SKM-1 treated with dmso at 0.1 percent for 144 hours (cell line): Measurements from ENCODE around the gene HIVEP2.

Source experiments
- DNase-seq: peaks from one replicate; lab custom pipeline; 2025; ENCODE audit not compliant: unreplicated experiment; lab: John Stamatoyannopoulos, UW

Gene HIVEP2

GRCh38 chr6:142867988-142868812 is 76.8 kb downstream of the HIVEP2 start:
- peak; percentile 79 for DNase-seq

GRCh38 chr6:142867355-142867801 is 77.6 kb downstream of the HIVEP2 start:
- no peak for DNase-seq

DNA sequence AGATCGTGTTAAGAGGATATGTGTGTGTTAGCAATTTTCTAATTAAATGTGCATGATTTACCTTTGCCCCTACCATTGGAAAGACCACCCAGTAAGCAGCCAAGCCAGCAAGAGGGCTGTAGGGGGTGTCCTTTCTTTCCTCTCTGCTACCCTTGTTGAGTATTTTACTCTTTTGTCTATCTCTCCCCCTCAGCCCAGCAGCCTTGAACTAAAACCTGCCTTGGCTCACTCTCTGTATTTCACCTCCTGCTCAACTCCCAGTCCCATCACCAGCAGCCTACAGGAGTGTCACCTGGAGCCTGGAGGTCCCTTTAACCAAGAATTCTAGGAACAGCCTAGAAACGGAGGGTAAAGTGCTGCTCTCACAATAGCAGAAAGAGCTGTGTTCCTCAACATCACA is 81.0 kb downstream of the HIVEP2 start:
- DNase-seq = no peak

DNA sequence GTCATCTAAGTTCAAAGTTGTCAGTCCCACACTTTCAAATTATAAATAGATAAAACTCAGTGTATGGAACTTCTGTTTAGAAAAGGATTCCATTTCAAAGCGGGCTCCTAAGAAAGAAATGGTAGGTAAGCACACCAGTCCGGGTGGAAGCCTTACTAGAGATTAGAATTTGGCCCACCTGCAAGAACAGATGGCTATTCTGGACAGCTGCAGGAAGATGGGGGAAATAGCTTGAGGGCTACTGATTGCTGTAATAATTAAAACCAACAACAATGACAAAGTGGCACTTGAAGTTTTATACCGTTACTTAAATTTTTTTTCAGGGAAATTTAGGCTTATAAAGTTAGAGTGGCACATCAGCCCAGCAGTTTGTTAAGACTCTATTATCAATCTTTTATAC is 83.3 kb downstream of the HIVEP2 start:
- no peak for DNase-seq

GRCh38 chr6:142860498-142860897 is 84.5 kb downstream of the HIVEP2 start:
- DNase-seq = no peak

- DNase-seq = no peak
Observed at GRCh38 chr6:142857796-142858555, 87.0 kb downstream of the HIVEP2 start.

- no peak for DNase-seq
Observed at GRCh38 chr6:142857233-142857761, 87.7 kb downstream of the HIVEP2 start.

GRCh38 chr6:142856624-142857232 is 88.2 kb downstream of the HIVEP2 start:
- DNase-seq = no peak

DNA sequence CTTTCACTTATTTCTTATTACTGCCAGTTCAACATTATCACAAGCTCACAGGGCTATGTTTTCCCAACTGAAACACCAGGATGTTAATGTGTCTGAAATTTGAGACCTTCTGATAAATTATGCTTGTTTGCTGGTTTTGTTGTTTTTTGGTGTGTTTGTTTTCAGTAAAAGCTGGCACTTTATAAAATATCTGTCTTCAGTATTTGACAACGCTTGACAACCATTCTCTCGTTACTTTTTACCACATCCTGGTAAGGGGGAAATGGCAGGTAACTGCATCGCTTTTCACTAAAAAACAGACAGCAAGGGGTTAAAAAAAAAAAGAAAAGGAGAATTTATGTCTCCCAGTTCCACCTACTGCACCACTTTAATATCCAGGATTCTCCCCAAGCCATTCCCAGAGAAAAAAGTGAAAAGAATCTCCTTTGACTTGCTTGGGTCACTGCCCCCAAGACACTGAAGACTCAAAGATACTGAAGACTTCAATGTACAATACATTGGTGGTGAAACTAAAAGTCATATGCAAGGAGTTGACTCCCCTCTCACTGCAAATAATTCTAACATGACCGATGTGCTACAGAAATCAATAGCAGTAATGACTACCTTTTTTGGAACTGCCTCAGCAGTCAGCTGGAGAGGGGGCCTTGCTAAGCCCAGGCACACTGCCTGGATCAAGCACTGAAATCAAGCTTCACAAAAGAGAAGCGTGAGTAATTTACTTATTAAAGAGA is 88.9 kb downstream of the HIVEP2 start:
- no peak for DNase-seq

DNA sequence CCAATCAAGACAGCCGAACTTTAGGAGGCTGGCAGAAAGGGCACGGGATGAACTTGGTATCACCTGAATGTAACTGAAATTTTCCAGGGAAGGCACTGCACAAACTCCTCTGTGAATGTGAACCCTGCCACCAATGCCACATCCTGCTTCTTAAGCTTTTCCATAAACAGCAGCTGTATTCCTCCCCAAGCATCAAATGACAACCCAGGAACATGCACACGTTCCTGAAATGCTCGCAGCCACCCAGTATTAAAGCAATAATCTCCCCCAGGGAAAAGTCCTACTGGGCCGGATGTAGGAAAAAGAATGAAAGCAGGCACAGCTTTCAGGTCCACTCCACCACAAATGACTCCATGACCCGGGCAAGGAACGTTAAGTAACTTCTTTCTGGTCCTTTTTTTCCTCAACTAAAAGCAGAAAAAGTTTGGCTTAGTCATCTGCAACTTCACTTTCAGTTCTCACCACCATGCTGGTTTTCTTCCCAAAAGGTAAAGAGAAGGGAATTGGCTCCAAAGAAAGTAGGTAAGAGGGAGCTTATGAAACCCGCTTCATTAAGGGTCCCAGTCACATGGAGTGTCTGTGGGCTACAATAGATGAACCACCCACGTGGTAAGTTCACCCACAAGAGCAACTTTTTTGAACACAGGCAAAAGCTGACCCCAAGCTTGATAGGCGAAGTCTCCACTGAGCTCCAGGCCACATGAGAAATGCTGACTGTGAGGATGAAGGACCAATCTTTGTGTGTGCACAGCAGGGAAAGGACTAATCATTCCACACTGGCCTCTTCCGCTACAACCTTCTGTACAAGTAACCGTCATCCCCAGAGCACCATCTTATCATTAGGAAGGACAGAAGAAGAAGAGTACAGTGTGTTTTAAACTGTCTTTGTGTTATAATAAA is 90.1 kb downstream of the HIVEP2 start:
- no peak for DNase-seq

DNA sequence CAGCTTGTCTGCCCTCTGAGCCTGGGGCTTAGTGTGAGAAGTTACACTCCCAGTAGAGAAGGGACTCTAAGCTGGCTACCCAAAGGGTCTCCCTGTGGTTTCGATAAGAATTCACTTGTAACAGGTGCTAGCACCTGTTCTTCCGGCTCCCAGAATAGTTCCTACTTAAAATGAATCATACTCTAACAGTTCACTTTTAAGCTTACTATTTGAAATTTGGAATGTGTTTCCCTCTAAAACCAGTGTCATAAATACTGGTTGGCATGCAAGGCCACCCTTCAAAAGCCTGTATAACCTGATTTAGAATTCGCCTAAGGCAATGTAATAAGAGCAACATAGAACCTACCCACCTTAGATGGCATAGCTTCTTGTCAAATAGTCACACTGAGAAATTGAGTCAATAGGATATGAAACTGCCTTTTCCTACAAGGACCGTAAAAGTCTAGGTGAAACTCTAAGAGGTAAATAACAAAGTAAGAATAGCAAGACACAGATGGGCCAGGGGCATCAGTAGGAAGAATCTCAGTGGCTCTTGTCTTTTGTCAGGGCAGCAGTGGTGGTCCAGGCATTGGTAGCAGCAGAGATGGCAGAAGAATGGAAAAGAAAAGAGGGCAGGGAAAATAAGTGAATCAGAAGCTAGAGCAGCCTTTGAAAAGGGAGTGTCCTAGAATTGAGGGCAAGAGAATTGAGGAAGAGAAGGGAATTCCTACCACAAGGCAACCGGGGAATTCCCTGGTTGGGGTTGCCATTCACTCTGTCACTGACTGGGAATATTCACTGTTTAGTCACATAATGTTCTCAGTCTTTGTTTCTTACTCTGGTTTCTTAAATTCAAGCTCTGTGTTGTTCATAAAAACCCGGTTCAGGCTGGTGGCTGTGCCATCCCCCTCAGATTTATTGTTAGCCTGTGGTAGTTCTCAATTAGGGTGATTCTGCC is 91.5 kb downstream of the HIVEP2 start:
- no peak for DNase-seq

DNA sequence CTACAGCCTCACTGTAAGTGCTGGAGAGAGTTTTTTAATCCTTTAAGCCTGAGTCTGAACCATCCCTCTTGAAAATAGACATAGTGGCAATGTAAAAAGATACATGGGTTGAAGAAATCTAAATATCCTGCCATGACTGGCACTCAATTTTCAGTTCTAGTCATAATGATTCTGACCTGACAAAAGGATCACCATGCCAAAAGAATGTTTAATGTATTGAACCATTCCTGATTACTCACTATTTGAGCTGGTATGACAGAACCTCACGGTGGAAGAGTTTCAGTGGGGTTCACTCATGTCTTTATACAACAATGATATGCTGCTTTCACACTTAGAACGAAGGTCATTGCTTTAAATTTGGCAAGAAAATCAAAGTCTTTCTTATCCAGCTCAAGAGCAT is 93.4 kb downstream of the HIVEP2 start:
- DNase-seq = no peak

GRCh38 chr6:142850679-142851423 is 94.1 kb downstream of the HIVEP2 start:
- DNase-seq = no peak

DNA sequence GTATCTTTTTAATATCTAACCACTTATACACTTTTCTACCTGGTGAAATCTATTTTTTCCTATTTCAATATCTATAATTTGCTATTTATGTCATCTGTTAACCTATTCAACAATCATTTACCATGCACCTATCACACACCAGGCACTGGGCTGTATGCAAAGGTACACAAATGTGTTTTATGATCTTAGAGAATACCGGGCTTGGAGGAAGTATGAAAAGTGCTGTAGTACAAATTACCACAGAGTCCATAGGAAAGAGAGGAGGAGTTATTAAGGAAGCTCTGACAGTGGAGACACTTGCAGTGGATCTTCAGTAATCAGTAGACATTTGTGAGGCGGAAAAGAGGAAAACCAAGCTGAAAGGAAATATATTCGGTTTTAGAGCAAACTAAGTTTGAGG is 96.0 kb downstream of the HIVEP2 start:
- no peak for DNase-seq

GRCh38 chr6:142848156-142848555 is 96.8 kb downstream of the HIVEP2 start:
- DNase-seq = no peak

GRCh38 chr6:142846883-142847287 is 98.1 kb downstream of the HIVEP2 start:
- DNase-seq = no peak

GRCh38 chr6:142846459-142846831 is 98.5 kb downstream of the HIVEP2 start:
- DNase-seq = no peak
